CD4-positive, alpha-beta T cell (primary cell): ENCODE results near the gene ORC5. TPM values are rescaled to one million over a fixed set of nuclear protein-coding genes. Genes with fewer than 3 reads are reported as not detected.

Experiments used
- ATAC-seq: fragments of 200-7000 bp; cut with Tn5 transposase; one replicate; pipeline ENCODE4 v1.10.0; 2022; ENCODE audit warnings: mild to moderate bottlenecking; ENCODE audit not compliant: poor library complexity
- CTCF ChIA-PET: fragments of 350-600 bp; sonication (Branson Sonifier 250); formaldehyde crosslinking; loops from one replicate; lab custom pipeline; 2021; ENCODE audit warnings: antibody characterized with exemption, inconsistent platforms; lab: Charles Lee
- POLR2A ChIA-PET: fragments of 350-600 bp; sonication (Branson Sonifier 250); formaldehyde crosslinking; loops from one replicate; lab custom pipeline; 2021; ENCODE audit warnings: antibody characterized with exemption, inconsistent platforms; lab: Charles Lee
- DNase-seq, 14 experiments: peaks; one replicate each; pipeline ENCODE4 v3.0.0-alpha.2; 2013 to 2020; ENCODE audit warnings: mixed read lengths in 2 of 14
- H3K27ac ChIP-seq, 2 donors: one replicate each; pipeline versions ENCODE4 v1.5.1 to v1.7.0; 2013; ENCODE audit warnings: low read length in 2 of 2, low read depth in 1 of 2, mild to moderate bottlenecking in 1 of 2
- H3K27me3 ChIP-seq, 2 experiments: 1 replicate in 1 of 2; 2 replicates in 1 of 2; pipeline versions ENCODE4 v1.6.1 to v1.7.0; 2013; ENCODE audit warnings: low read length in 2 of 2, control low read depth in 1 of 2, mild to moderate bottlenecking in 1 of 2, moderate library complexity in 1 of 2; ENCODE audit not compliant: insufficient read depth in 2 of 2, control insufficient read depth in 1 of 2
- H3K36me3 ChIP-seq: one replicate; pipeline ENCODE4 v1.6.1; 2013; ENCODE audit warnings: low read length, control low read depth; ENCODE audit not compliant: insufficient read depth
- H3K4me1 ChIP-seq: one replicate; pipeline ENCODE4 v1.6.1; 2013; ENCODE audit warnings: low read length, control low read depth; ENCODE audit not compliant: insufficient read depth
- H3K4me3 ChIP-seq: one replicate; pipeline ENCODE4 v1.5.1; 2013; ENCODE audit warnings: mild to moderate bottlenecking, low read length, moderate library complexity
- H3K9me3 ChIP-seq, 2 experiments: 1 replicate in 1 of 2; 2 replicates in 1 of 2; pipeline versions ENCODE4 v1.6.1 to v1.7.0; 2013; ENCODE audit warnings: low read length in 2 of 2, mild to moderate bottlenecking in 2 of 2, control low read depth in 1 of 2, moderate library complexity in 1 of 2; ENCODE audit not compliant: control insufficient read depth in 1 of 2, insufficient read depth in 1 of 2
- H3K27ac Mint-ChIP-seq: one replicate; pipeline ENCODE4 v1.8.0; 2020; ENCODE audit warnings: mixed read lengths
- H3K27me3 Mint-ChIP-seq: one replicate; pipeline ENCODE4 v1.8.0; 2021; ENCODE audit warnings: mixed read lengths
- H3K36me3 Mint-ChIP-seq: one replicate; pipeline ENCODE4 v1.8.0; 2021; ENCODE audit warnings: low read depth, mixed read lengths
- H3K4me1 Mint-ChIP-seq: one replicate; pipeline ENCODE4 v1.8.0; 2021; ENCODE audit warnings: low read depth, mixed read lengths
- H3K4me3 Mint-ChIP-seq: one replicate; pipeline ENCODE4 v1.8.0; 2020; ENCODE audit warnings: mild to moderate bottlenecking, mixed read lengths
- H3K9me3 Mint-ChIP-seq: one replicate; pipeline ENCODE4 v1.8.0; 2020; ENCODE audit warnings: mixed read lengths
- CTCF ChIP-seq: fragments of 200-600 bp; IDR thresholded peaks from one replicate; pipeline ENCODE4 v1.8.0; 2022; ENCODE audit warnings: antibody characterized with exemption, mild to moderate bottlenecking
- intact Hi-C, 2 experiments: fragments of 100-400 bp; cut with DNase I in 1 of 2; cut with micrococcal nuclease in 1 of 2; formaldehyde crosslinking; loops; one replicate each; pipeline versions ENCODE4 v1.15.1 to v1.9.0; 2023 to 2025; cut with DNase I, micrococcal nuclease
- total RNA-seq, 174 experiments: library from RNA in 2 of 174; stranded (reverse) in 2 of 174; gene quantifications; one replicate each; pipeline ENCODE4 v1.2.3 and lab custom pipeline; 2021 to 2026

Gene ORC5
- total RNA-seq, 2 experiments from 2014 or later: 7.7 to 9.3 TPM

- H3K9me3 Mint-ChIP-seq: peaks cover 1% of the 10 kb centered on the region
- Histone ChIP-seq H3K9me3 (no peaks in the 10 kb centered on the region), H3K4me3 (no peak overlapping the region), H3K36me3 (peaks cover 43% of the 10 kb centered on the region), H3K27ac (no peak overlapping the region), H3K4me1 (no peaks in the 10 kb centered on the region), H3K27me3 (no peaks in the 10 kb centered on the region)
- DNase-seq: no peak
- TF ChIP-seq CTCF: no peak
- POLR2A ChIA-PET: no interaction called here
- no peaks in the 10 kb centered on the region for H3K27me3 Mint-ChIP-seq
- no peak overlapping the region for H3K27ac Mint-ChIP-seq
- CTCF ChIA-PET: no interaction called here
- no peak overlapping the region for H3K4me3 Mint-ChIP-seq
- no peak for ATAC-seq
- intact Hi-C loops: no loop called here
- H3K4me1 Mint-ChIP-seq: no peaks in the 10 kb centered on the region
- H3K36me3 Mint-ChIP-seq: peaks cover 69% of the 10 kb centered on the region
These were observed 80.6 kb downstream of the ORC5 start for GRCh38 chr7:104127204-104127603.

GRCh38 chr7:104126411-104126841 lies 81.4 kb downstream of the ORC5 start:
- H3K4me1 ChIP-seq: no peaks in the 10 kb centered on the region
- TF ChIP-seq CTCF: no peak
- H3K36me3 Mint-ChIP-seq: peaks cover 68% of the 10 kb centered on the region
- H3K4me3 ChIP-seq: no peak overlapping the region
- peaks cover 39% of the 10 kb centered on the region for H3K36me3 ChIP-seq
- no peak overlapping the region for H3K27ac ChIP-seq
- H3K27ac Mint-ChIP-seq: no peak overlapping the region
- H3K27me3 ChIP-seq: no peaks in the 10 kb centered on the region
- intact Hi-C loops: no loop called here
- H3K4me1 Mint-ChIP-seq: no peaks in the 10 kb centered on the region
- DNase-seq (no peak), ATAC-seq (no peak)
- H3K27me3 Mint-ChIP-seq: no peaks in the 10 kb centered on the region
- ChIA-PET POLR2A (no interaction called here), CTCF (no interaction called here)
- H3K9me3 ChIP-seq: no peaks in the 10 kb centered on the region
- H3K4me3 Mint-ChIP-seq: no peak overlapping the region
- H3K9me3 Mint-ChIP-seq: peaks cover 5% of the 10 kb centered on the region

- Histone ChIP-seq H3K4me3 (no peak overlapping the region), H3K4me1 (no peaks in the 10 kb centered on the region), H3K27ac (no peak overlapping the region), H3K36me3 (peaks cover 25% of the 10 kb centered on the region), H3K27me3 (no peaks in the 10 kb centered on the region), H3K9me3 (no peaks in the 10 kb centered on the region)
- H3K27me3 Mint-ChIP-seq: no peaks in the 10 kb centered on the region
- CTCF ChIA-PET: no interaction called here
- ATAC-seq: no peak
- H3K9me3 Mint-ChIP-seq: peaks cover 7% of the 10 kb centered on the region
- peaks cover 54% of the 10 kb centered on the region for H3K36me3 Mint-ChIP-seq
- no peaks in the 10 kb centered on the region for H3K4me1 Mint-ChIP-seq
- no peak overlapping the region for H3K4me3 Mint-ChIP-seq
- no peak overlapping the region for H3K27ac Mint-ChIP-seq
- POLR2A ChIA-PET: no interaction called here
- intact Hi-C loops: no loop called here
- no peak for TF ChIP-seq CTCF
- DNase-seq: no peak
These were observed 82.8 kb downstream of the ORC5 start for GRCh38 chr7:104124893-104125477.
